IPS DF 4.7 (cell line): ENCODE data around the gene VIM.
"Not testable (repeated sequence)": the region's sequence is repeated elsewhere in the genome, so short reads cannot be mapped to it uniquely, and the experiment has no call there.

Source experiments
- DNase-seq: peaks from one replicate; pipeline ENCODE4 v3.0.0-alpha.2; 2013; ENCODE audit warnings: low spot score; ENCODE audit errors: extremely low read depth

Gene VIM

DNA sequence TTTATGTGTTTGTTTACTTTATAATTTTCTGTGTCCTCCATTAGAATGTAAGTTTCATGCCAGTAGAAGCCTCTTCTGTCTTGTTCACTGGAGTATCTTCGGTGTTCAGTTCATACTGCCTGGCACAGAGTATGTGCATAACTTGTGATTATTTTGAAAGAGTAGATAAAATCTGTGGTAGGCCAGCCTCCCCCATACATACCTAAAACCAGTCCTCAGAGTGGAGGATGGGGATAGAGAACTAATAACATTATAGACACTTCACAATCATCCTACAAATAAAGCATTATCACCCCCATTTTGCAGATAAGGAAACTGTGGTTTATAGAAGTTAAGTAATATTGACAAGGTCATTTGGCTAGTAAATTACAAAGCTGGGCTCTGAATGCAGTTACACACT is 28.0 kb downstream of the VIM start:
- no peak for DNase-seq

DNA sequence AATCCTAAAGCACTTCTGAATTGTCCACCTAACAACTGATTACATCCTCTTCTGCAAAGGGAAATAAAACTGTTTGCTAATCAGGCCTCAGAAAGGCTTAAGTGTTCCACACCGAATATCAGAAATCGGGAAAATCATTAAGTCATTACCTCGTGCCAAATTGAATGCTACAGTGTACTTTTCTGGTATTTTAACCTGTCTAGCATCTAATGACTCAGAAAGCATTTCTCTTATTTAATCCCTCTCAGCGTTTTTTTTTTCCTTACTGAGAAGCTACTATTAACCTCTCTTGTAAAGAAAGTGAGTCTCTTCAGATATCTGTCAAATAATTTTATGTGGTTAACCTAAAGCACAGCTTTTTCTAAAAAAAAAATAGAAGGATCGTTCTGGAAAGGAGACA is 28.6 kb downstream of the VIM start:
- no peak for DNase-seq

DNA sequence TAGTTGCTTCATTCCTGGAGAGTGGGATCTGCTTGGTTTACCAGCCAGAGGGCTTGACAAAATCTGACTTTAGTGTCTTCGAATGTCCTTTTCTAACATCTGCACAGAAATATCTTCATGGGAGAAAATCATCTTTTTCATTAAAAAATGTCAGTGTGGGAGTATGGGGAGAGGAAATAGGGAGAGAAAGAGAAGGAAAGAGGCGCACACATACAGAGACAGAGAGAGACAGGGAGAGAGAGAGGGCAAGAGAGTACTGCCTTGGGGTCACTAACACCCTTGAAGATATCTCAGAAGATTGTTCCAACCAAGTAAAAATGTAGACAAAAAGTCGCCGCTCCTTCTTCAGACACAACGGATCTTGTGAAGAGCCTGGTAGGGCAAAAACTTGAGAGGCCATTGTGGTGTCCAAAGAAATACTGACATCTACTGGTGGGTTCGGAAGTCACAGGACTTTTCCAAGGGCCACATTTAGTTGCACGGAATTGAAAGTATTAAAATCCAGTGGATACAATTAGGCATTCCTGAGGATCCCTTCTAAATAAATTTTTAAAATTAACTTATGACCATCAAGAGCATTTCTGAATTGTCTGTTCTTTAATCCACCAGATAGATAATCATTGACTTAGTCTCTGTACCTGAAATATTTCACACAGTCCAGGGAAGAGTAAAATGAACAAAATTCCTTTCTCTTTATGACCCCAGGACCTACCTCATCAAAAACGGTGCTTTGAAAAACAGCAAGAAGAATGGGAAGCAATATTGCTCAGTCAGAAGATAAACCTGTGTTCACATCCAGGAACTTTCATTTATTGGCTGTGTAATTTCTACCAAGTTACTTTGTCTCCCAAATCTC is 29.7 kb downstream of the VIM start:
- peak; percentile 68 for DNase-seq

DNA sequence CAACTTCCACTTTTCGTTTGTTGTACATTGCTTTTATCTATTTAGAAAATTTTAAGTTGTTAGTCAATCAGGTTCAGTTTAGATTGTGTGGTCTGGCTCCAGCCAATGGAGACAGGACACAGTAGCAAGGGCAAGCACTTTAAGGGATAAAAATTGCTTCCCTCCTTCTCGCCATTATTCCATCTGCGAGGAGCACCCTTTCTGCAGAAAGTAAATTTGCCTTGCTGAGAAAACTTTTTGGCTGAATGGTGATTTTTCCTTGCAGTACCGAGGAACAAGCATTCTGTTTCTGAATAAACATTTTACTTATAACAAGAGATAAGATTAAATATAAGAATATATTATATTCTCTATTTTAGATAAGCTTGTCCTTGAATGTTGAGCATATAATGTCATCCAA is 34.5 kb downstream of the VIM start:
- no peak for DNase-seq

DNA sequence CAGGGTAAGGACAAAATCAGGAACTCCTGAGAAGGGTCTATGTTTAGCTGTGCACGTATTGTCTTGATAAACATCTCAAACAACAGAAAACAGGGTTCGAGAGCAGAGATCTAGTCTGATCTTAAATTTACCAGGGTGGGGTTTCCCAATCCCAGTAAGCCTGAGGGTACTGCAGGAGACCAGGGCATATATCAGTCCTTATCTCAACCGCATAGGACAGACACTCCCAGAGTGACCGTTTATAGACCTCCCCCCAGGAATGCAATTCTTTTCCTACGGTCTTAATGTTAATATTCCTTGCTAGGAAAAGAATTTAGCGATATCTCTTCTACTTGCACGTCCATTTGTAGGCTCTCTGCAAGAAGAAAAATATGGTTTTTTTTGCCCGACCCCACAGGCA is 35.5 kb downstream of the VIM start:
- DNase-seq: no peak

DNA sequence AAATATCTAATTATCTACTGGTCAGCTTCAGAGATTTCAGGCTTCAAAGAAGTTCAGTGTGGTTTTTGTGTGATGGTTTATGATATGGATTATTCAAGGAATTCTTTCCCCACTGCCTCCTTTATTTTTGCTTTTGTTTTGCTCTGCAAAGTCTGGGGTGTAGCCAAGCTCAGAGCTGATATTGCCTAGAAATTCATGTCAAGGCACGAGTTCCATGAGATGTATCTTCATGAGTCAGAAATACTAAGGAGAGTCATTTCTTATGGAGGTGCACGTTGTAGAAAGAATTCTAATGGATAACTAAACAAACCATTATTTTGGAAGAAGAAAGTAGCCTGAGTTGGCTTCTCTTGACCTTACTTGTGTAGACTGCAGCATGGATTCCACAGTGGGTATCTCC is 37.4 kb downstream of the VIM start:
- DNase-seq: no peak

DNA sequence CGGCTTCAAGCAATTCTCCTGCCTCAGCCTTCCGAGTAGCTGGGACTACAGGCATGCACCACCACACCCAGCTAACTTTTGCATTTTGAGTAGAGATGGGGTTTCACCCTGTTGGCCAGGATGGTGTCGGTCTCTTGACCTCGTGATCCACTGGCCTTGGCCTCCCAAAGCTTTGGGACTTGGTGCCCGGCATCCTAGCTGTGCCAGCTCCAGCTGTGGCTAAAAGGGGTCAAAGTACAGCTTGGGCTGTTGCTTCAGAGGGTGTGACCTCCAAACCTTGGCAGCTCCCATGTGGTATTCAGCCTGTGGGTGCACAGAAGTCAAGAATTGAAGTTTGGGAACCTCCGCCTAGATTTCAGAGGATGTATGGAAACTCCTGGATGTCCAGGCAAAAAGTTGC is 38.5 kb downstream of the VIM start:
- DNase-seq: not testable (repeated sequence)

DNA sequence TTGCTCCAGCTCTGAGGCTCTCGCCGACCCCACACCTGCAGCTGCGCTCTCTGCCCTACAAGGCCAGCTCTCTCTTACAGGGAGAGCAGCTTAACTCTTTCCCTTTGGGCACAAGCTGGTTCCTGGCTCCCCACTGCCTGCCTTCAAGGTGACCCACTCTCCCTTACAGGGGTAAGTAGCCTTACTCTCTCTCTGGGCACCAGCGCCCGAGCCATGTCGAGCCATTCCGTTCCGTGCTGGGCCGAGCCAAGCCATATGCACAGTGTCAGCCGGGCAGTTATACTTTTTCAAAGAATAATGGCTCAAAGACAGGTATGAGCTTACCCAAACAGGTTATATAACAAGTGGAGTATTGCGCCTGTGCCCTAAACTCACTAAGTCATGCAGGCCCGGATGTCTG is 44.6 kb downstream of the VIM start:
- DNase-seq: no peak

DNA sequence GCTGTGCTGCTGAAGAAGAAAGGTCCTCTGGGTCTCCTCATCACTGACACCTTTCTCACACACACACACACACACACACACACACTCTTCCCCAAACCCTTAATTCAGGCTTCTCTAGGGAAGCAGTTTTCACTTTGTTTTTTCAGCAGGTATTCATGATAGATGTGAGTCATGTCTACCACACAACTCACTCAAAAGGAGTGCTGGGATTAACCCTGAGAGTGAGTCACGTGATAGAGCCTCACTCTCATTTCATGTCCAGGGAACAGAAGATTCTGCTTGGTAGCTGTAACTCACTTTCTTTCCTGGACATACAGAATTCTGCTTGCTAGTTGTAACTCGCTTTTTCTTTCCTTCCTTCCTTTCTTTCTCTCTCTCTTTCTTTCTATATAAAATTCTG is 45.4 kb downstream of the VIM start:
- no peak for DNase-seq

DNA sequence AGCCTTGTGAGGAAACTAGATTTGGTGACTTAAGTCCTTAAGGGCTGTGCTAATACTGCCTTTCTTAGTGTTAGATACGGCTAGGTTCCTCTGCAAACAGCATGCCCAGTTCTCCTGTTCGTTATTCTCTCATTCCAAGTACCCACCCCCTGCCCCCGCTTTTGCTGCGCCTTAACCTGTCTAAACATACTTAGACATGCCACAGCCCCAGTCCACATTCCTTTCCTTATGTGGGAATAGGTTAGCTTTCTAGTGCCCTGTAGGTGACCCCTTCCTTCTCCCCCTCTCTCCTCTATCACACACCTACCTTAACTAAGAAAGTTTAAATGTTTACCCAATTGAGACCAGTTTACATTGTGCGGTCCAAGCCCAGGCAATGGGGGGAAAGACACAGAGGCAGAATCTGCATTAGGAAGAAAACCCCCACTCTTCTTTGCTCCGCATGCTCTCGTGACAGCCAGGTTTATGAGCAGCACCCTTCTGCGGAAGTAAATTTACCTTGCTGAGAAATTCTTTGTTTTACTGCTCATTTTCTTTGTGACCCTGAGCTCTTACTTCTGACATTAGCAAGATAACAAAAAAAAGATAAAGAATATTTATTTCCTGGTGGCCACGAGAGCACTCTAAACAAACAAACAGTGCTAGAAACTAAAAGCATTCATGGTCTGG is 48.8 kb downstream of the VIM start:
- no peak for DNase-seq

DNA sequence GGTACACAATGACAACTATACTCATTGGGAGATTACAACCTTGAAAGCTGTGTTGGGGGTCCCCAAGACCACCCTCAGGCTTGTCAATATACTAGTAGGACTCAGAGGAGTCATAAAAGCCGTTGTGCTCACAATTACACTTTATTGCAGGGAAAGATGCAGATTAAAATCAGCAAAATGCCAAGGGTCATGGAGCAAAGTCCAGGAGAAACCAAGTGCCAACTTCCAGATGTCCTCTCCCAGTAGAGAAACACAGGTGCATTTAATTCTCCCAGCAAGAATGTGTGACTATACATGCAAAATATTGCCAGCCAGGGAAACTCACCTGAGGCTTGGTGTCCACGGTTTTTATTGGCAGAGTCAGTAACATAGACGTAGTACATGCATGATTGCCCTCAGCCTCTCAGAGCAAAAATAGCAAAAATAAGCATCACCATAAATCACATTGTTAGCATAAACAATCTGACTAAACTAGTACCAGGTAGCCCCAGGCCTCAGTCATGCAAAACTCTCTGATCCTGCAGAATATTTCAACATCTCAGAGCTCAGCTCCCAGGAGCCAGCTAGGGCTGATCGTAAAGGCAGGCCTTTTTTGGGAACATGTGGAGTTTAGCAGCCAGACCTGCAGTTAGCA is 50.7 kb downstream of the VIM start:
- DNase-seq: no peak

DNA sequence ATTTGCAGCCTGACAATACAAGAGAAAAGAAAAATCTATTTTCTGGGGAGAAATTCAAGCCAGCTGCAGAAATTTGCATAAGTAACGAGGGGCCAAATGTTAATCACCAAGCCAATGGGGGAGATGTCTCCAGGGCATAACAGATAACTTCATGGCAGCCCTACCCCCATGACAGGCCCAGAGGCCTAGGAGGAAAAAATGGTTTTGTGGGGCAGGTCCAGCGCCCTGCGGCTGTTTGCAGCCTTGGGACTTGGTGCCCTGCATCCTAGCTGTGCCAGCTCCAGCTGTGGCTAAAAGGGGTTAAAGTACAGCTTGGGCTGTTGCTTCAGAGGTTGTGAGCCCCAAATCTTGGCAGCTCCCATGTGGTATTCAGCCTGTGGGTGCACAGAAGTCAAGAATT is 54.3 kb downstream of the VIM start:
- no peak for DNase-seq

DNA sequence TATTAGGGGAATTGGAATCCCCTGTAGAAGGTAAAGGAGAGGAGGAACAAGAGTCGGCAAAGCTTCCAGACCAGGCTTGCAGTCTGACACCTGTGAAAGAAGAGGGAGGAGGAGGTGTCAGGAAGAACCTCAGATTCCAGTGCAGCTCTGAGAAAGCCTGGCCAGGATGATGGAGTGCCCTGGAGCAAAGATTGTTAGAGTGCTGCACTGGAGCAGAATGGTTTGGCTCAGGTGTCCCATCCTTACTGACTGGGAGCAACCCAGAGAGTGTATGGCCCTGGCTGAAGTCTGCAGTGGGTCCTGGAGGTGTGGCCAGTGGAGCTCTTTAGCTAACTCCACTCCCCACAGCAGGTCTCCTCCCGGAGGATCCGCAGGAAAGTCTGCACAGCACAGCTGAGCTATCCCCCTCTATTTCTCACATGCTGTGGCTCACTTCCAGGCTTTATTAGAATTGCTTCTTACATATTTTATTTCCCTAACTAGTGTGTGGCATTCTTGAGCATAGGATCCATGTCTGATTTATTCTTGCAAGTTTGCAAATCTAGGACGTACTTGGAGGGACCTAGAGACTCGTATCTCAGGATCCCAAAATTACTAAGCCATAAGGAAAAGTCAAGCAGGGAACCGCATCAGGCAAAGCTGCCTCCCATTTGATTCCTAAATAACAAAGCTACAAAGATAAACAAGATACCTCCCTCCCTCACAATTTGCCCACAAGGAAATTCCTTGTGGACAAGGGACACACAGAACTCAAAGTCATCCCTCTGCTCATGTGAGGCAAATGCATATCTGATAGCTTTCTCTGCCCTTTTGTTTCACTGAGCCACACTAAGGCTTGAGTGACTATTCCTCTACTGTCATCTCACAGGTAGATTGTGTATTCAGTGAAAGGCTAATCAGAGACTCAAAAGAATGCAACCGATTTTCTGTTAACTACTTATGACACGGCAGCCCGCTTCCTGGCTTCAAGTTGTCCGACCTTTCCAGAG is 58.8 kb downstream of the VIM start:
- DNase-seq: no peak
